Measurements from ENCODE around the gene STK32B. TPM values are rescaled to one million over a fixed set of nuclear protein-coding genes. Genes with fewer than 3 reads are reported as not detected.

The STK32B gene
- total and polyA plus RNA-seq, 9 of the 15 experiments (the other 6 are each of a cell fraction or from before 2014, with no cell fraction given): 0.03 to 0.20 (median 0.07) TPM; not detected in 2

GRCh38 chr4:5118994-5119835 is 67.9 kb downstream of the STK32B start (continued):
- TF ChIP-seq KDM2B (CRISPR knock-in tag; IDR thresholded peaks at IDR 0.05) (no peak), CBX8 (IDR thresholded peaks at IDR 0.05; ENCODE audit: borderline replicate concordance, extremely low read depth, low read depth, low read length, poor library complexity, severe bottlenecking) (no peak)

DNA sequence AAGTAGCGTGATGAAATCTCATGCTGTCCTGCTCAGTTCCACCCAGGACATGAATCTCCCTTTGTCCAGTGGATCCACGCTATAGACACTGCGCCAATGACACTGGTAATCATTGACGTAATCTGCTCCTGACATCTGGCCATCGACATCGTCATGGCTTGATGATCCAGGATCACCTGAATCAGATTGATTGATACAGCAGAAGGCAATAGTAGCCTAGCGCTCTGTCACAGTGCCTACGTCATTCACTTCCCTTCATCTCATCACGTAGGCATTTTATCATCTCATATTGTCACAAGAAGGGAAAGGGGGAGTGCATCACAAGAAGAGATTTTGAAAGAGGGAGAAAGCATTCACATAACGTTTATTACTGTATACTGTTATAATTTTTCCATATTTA is 68.8 kb downstream of the STK32B start:
- in situ Hi-C loops (cut with MboI) (no loop called here), intact Hi-C loops (cut with micrococcal nuclease) (no loop called here)
- H2AFZ ChIP-seq (ENCODE audit: low read depth, low read length): no peak overlapping the region
- peak overlapping the region; percentile 53; the same call in 1 of the 2 replicates for H3K4me2 ChIP-seq (ENCODE audit: insufficient read depth, low read length)
- no peaks in the 10 kb centered on the region; the same call in 1 of the 2 replicates for H4K20me1 ChIP-seq (replicated peaks; ENCODE audit: control insufficient read depth, insufficient read depth, low read length)
- DNase-seq (ENCODE audit: extremely low read depth in 1 of 4, low spot score in 3 of 4): no peak
- BruUV-seq (replicated peaks): no TSS peak
- no peaks in the 10 kb centered on the region for H3K9me3 ChIP-seq (replicated peaks; ENCODE audit: control insufficient read depth, insufficient read depth, low read depth, low read length)
- H3K4me1 ChIP-seq (replicated peaks in 1 of 2; ENCODE audit: control insufficient read depth in 2 of 2, insufficient read depth in 2 of 2, low read length in 2 of 2): no peaks in the 10 kb centered on the region
- ATAC-seq: no peak
- ChIA-PET POLR2A (no interaction called here), CTCF (ENCODE audit: low intra/inter-chr PET ratio) (no interaction called here)
- H3K79me2 ChIP-seq (ENCODE audit: control insufficient read depth, insufficient read depth, low read length): no peaks in the 10 kb centered on the region
- no peak overlapping the region for H3K27ac ChIP-seq (ENCODE audit: extremely low read depth, low read depth, low read length)
- peaks cover 0 to 10% of the 10 kb centered on the region in 2 experiments; a peak in 2 of 5 replicates for H3K27me3 ChIP-seq (ENCODE audit: control insufficient read depth in 2 of 2, insufficient read depth in 2 of 2, low read length in 2 of 2)
- no peak overlapping the region for H3K4me3 ChIP-seq
- no peak overlapping the region for H3K9ac ChIP-seq (ENCODE audit: insufficient read depth in 1 of 2, low read depth in 2 of 2, low read length in 2 of 2)
- FAIRE-seq: peak; percentile 70
- H3K9me1 ChIP-seq (ENCODE audit: control insufficient read depth, insufficient read depth, low read length): no peaks in the 10 kb centered on the region
- H3K36me3 ChIP-seq (ENCODE audit: control insufficient read depth, insufficient read depth, low read length): no peaks in the 10 kb centered on the region
- 6% methylated on average over 10 of the region's 10 CpGs for WGBS (ENCODE audit: insufficient coverage, low coverage, missing lambda C conversion rate)
- TF ChIP-seq FIP1L1 (IDR thresholded peaks at IDR 0.05; ENCODE audit: low read depth, low read length, poor library complexity, severe bottlenecking): no peak
- TF ChIP-seq NBN (IDR thresholded peaks at IDR 0.05; ENCODE audit: low read depth): no peak
- TF ChIP-seq GABPB2 (CRISPR knock-in tag; conservative IDR thresholded peaks at IDR 0.05): no peak
- no peak for TF ChIP-seq POLR2G (IDR thresholded peaks at IDR 0.05; ENCODE audit: low read depth, low read length)
- no peak for TF ChIP-seq RCOR1 (IDR thresholded peaks at IDR 0.05; ENCODE audit: borderline replicate concordance in 1 of 2, low read depth in 2 of 2, low read length in 2 of 2)
- TF ChIP-seq ATF1 (CRISPR knock-in tag; IDR thresholded peaks at IDR 0.05): no peak
- peak; percentile 62 for TF ChIP-seq ATF1 (tag; IDR thresholded peaks at IDR 0.05)
- peak; percentile 53 for TF ChIP-seq CREM (IDR thresholded peaks at IDR 0.05; ENCODE audit: low read depth)
- TF ChIP-seq NFRKB (IDR thresholded peaks at IDR 0.05; ENCODE audit: low read depth): no peak
- TF ChIP-seq KDM5B (IDR thresholded peaks at IDR 0.05; ENCODE audit: insufficient replicate concordance, low read depth, low read length): no peak
- TF ChIP-seq ZNF354B (CRISPR knock-in tag; IDR thresholded peaks at IDR 0.05): no peak
- no peak for TF ChIP-seq ZKSCAN3 (CRISPR knock-in tag; IDR thresholded peaks at IDR 0.05)
- no peak for TF ChIP-seq PURB (CRISPR knock-in tag; IDR thresholded peaks at IDR 0.05; ENCODE audit: low read depth)
- no peak for TF ChIP-seq HIVEP1 (CRISPR knock-in tag; IDR thresholded peaks at IDR 0.05)
- no peak for TF ChIP-seq JUN (IDR thresholded peaks at IDR 0.05; ENCODE audit: borderline replicate concordance, low read depth, low read length)
- TF ChIP-seq JUN (CRISPR knock-in tag; IDR thresholded peaks at IDR 0.05; ENCODE audit: borderline replicate concordance): no peak
